Esophagus squamous epithelium (tissue), 5 donors: ENCODE measurements around the gene C1QTNF6. TPM values are rescaled to one million over a fixed set of nuclear protein-coding genes. Genes with fewer than 3 reads are reported as not detected.
A peak's percentile ranks its signal among the peaks of the same experiment; 100 is the strongest.

Experiments
- DNase-seq: peaks from one replicate; lab custom pipeline; 2025; lab: John Stamatoyannopoulos, UW
- H3K27ac ChIP-seq, 4 donors: fragments of 200-600 bp; sonication (generic); one replicate each; pipeline ENCODE4 v1.5.1; 2016 to 2019; ENCODE audit warnings: mild to moderate bottlenecking in 1 of 4
- H3K27me3 ChIP-seq, 4 donors: fragments of 200-600 bp; sonication (generic); 1 replicate in 3 of 4; 2 replicates in 1 of 4; pipeline versions ENCODE4 v1.5.1 to v1.6.0; 2017 to 2021; ENCODE audit warnings: antibody characterized with exemption in 1 of 4
- H3K36me3 ChIP-seq, 3 donors: fragments of 200-600 bp; sonication (generic); one replicate each; pipeline ENCODE4 v1.5.1; 2016 to 2019
- H3K4me1 ChIP-seq, 3 donors: fragments of 200-600 bp; sonication (generic); one replicate each; pipeline ENCODE4 v1.5.1; 2017 to 2019
- H3K4me3 ChIP-seq, 4 donors: fragments of 200-600 bp; sonication (generic); 1 replicate in 3 of 4; 2 replicates in 1 of 4; pipeline ENCODE4 v1.5.1; 2016 to 2019; ENCODE audit warnings: mild to moderate bottlenecking in 2 of 4, moderate library complexity in 1 of 4
- H3K9me3 ChIP-seq, 3 donors: fragments of 200-600 bp; sonication (generic); one replicate each; pipeline ENCODE4 v1.5.1; 2016 to 2019
- CTCF ChIP-seq, 6 experiments: fragments of 450-650 bp in 4 of 6; fragments of 200-600 bp in 2 of 6; sonication (generic) in 2 of 6; IDR thresholded peaks; one replicate each; pipeline ENCODE4 v1.5.1; 2016 to 2019; ENCODE audit warnings: antibody characterized with exemption in 6 of 6, mild to moderate bottlenecking in 4 of 6, moderate library complexity in 4 of 6
- POLR2A ChIP-seq, 4 donors: fragments of 450-650 bp; IDR thresholded peaks; one replicate each; pipeline ENCODE4 v1.6.1; 2017; ENCODE audit warnings: antibody characterized with exemption in 4 of 4, mild to moderate bottlenecking in 4 of 4, moderate library complexity in 3 of 4
- WGBS, 2 donors: methylation state at CpG; one replicate each; pipeline ENCODE4 v1.1.5; 2018; 5-methylcytosine and 5-hydroxymethylcytosine counted together
- intact Hi-C: fragments of 100-400 bp; cut with DNase I; formaldehyde crosslinking; loops from one replicate; pipeline ENCODE4 v1.15.0; 2022
- total RNA-seq, 4 donors: library from RNA; depleted of rRNA; stranded (reverse); fragments of >200 nt; gene quantifications; one replicate each; pipeline ENCODE4 v1.1.0, GENCODE V29; 2016
- donor health status: DM: yes; HTN: yes; CAD: no.

C1QTNF6 gene
- total RNA-seq, 4 donors from 2014 or later = 1.1 to 1.7 (median 1.4) TPM

- H3K27me3 ChIP-seq = peaks cover 0 to 34% (median 0%) of the 10 kb centered on the region in 4 donors
- DNase-seq = no peak
Measured at GRCh38 chr22:37178350-37179125, 9.5 kb downstream of the C1QTNF6 start.

GRCh38 chr22:37177755-37178154 is 10.3 kb downstream of the C1QTNF6 start:
- no peak for DNase-seq

More at GRCh38 chr22:37178350-37179125, 9.5 kb downstream of the C1QTNF6 start:
- peak overlapping the region in 2 of 4 donors; percentile 40 to 49 for H3K27ac ChIP-seq
- no peak for TF ChIP-seq POLR2A (IDR thresholded peaks at IDR 0.05)
- H3K4me3 ChIP-seq = no peak overlapping the region
- WGBS, 2 donors = 29 to 39% methylated on average over 7 to 10 of the region's 17 CpGs
- peaks cover 0 to 8% (median 0%) of the 10 kb centered on the region in 3 donors for H3K36me3 ChIP-seq
- peaks cover 31 to 60% (median 35%) of the 10 kb centered on the region in 3 donors for H3K4me1 ChIP-seq
- no peaks in the 10 kb centered on the region for H3K9me3 ChIP-seq
- intact Hi-C loops = no loop called here

GRCh38 chr22:37177221-37177620 is 10.8 kb downstream of the C1QTNF6 start:
- peak overlapping the region in 3 of 4 donors; percentile 42 to 53 (median 45) for H3K27ac ChIP-seq
- H3K36me3 ChIP-seq = peaks cover 0 to 4% (median 0%) of the 10 kb centered on the region in 3 donors
- no peak for DNase-seq
- H3K9me3 ChIP-seq = no peaks in the 10 kb centered on the region
- intact Hi-C loops = no loop called here
- peaks cover 0 to 38% (median 0%) of the 10 kb centered on the region in 4 donors for H3K27me3 ChIP-seq
- WGBS, 2 donors = 63 to 64% methylated on average over 1 to 4 of the region's 5 CpGs
- H3K4me1 ChIP-seq = peaks cover 31 to 57% (median 35%) of the 10 kb centered on the region in 3 donors
- no peak overlapping the region for H3K4me3 ChIP-seq
- TF ChIP-seq CTCF (IDR thresholded peaks at IDR 0.05) (no peak), POLR2A (IDR thresholded peaks at IDR 0.05) (no peak)

More at GRCh38 chr22:37177755-37178154, 10.3 kb downstream of the C1QTNF6 start:
- no peak for TF ChIP-seq POLR2A (IDR thresholded peaks at IDR 0.05)
- TF ChIP-seq CTCF (IDR thresholded peaks at IDR 0.05) = no peak
- 85 to 86% methylated on average over 3 of the region's 3 CpGs for WGBS, 2 donors
- Histone ChIP-seq H3K36me3 (peaks cover 0 to 8% (median 0%) of the 10 kb centered on the region in 3 donors), H3K4me1 (peaks cover 31 to 57% (median 35%) of the 10 kb centered on the region in 3 donors), H3K27me3 (peaks cover 0 to 34% (median 0%) of the 10 kb centered on the region in 4 donors), H3K4me3 (no peak overlapping the region), H3K27ac (peak overlapping the region in 1 of 4 donors; percentile 40), H3K9me3 (no peaks in the 10 kb centered on the region)
- intact Hi-C loops = no loop called here

- WGBS, 2 donors = 24 to 25% methylated on average over 10 to 21 of the region's 23 CpGs
- no peak for DNase-seq
- Histone ChIP-seq H3K36me3 (no peaks in the 10 kb centered on the region), H3K4me1 (peaks cover 31 to 57% (median 35%) of the 10 kb centered on the region in 3 donors), H3K9me3 (no peaks in the 10 kb centered on the region), H3K27ac (peak overlapping the region in 3 of 4 donors; percentile 42 to 53 (median 45)), H3K27me3 (peaks cover 0 to 39% (median 0%) of the 10 kb centered on the region in 4 donors), H3K4me3 (peak overlapping the region in 1 of 4 donors; percentile 29)
- intact Hi-C loops = no loop called here
- TF ChIP-seq CTCF (IDR thresholded peaks at IDR 0.05) = no peak
- no peak for TF ChIP-seq POLR2A (IDR thresholded peaks at IDR 0.05)
Measured at GRCh38 chr22:37176464-37177061, 11.5 kb downstream of the C1QTNF6 start.

GRCh38 chr22:37175414-37176281 is 12.4 kb downstream of the C1QTNF6 start:
- TF ChIP-seq CTCF (IDR thresholded peaks at IDR 0.05) = no peak
- no peak for TF ChIP-seq POLR2A (IDR thresholded peaks at IDR 0.05)
- 47 to 60% methylated on average over 15 to 16 of the region's 18 CpGs for WGBS, 2 donors
- H3K4me3 ChIP-seq = no peak overlapping the region
- DNase-seq = no peak
- H3K27me3 ChIP-seq = peaks cover 0 to 39% (median 0%) of the 10 kb centered on the region in 4 donors
- no peaks in the 10 kb centered on the region for H3K36me3 ChIP-seq
- H3K4me1 ChIP-seq = peaks cover 31 to 61% (median 35%) of the 10 kb centered on the region in 3 donors
- H3K27ac ChIP-seq = peak overlapping the region in 3 of 4 donors; percentile 42 to 53 (median 45)
- no peaks in the 10 kb centered on the region for H3K9me3 ChIP-seq
- intact Hi-C loops = no loop called here
